BE2C (cell line): ENCODE results near the gene IPPK.
A peak's percentile ranks its signal among the peaks of the same experiment; 100 is the strongest.

Experiments
- DNase-seq: peaks from one replicate; pipeline ENCODE4 v3.0.0-alpha.2; 2020
- H3K27me3 ChIP-seq: fragments of 250-450 bp; sonication (Bioruptor Pico); 2 replicates; pipeline ENCODE4 v1.5.1; 2020; ENCODE audit warnings: mild to moderate bottlenecking
- H3K36me3 ChIP-seq: fragments of 250-450 bp; sonication (Bioruptor Pico); 2 replicates; pipeline ENCODE4 v1.5.1; 2020; ENCODE audit warnings: mild to moderate bottlenecking
- H3K4me1 ChIP-seq: fragments of 250-450 bp; sonication (Bioruptor Pico); 2 replicates; pipeline ENCODE4 v1.5.1; 2020
- H3K4me3 ChIP-seq: 2 replicates; pipeline ENCODE4 v1.5.1; 2011; ENCODE audit warnings: low read depth, low read length
- H3K9me3 ChIP-seq: fragments of 250-450 bp; sonication (Bioruptor Pico); 2 replicates; pipeline ENCODE4 v1.5.1; 2020
- CTCF ChIP-seq: IDR thresholded peaks from 2 replicates; pipeline ENCODE4 v1.5.1; 2012; ENCODE audit warnings: mild to moderate bottlenecking, low read depth, low read length

Gene IPPK

GRCh38 chr9:92679413-92680165 is 9.7 kb upstream of the IPPK start:
- Histone ChIP-seq H3K4me1 (no peaks in the 10 kb centered on the region), H3K27me3 (no peaks in the 10 kb centered on the region), H3K9me3 (no peaks in the 10 kb centered on the region), H3K36me3 (no peaks in the 10 kb centered on the region), H3K4me3 (no peak overlapping the region)
- DNase-seq, result no peak
- TF ChIP-seq CTCF, result no peak

- no peaks in the 10 kb centered on the region; the same call in 1 of the 2 replicates for H3K36me3 ChIP-seq
- no peaks in the 10 kb centered on the region for H3K4me1 ChIP-seq
- TF ChIP-seq CTCF, result no peak
- DNase-seq, result peak; percentile 69
- H3K9me3 ChIP-seq, result no peaks in the 10 kb centered on the region
- H3K27me3 ChIP-seq, result no peaks in the 10 kb centered on the region
- peak overlapping the region; percentile 94 for H3K4me3 ChIP-seq
These were observed 1.4 kb upstream of the IPPK start for GRCh38 chr9:92671323-92671722.

GRCh38 chr9:92669527-92669889 is 423 bp downstream of the IPPK start:
- no peaks in the 10 kb centered on the region for H3K4me1 ChIP-seq
- H3K9me3 ChIP-seq, result no peaks in the 10 kb centered on the region
- no peaks in the 10 kb centered on the region; the same call in 1 of the 2 replicates for H3K36me3 ChIP-seq
- TF ChIP-seq CTCF, result no peak
- no peaks in the 10 kb centered on the region for H3K27me3 ChIP-seq
- DNase-seq, result peak; percentile 40
- H3K4me3 ChIP-seq, result peak overlapping the region; percentile 94

GRCh38 chr9:92668746-92669526 is 995 bp downstream of the IPPK start:
- Histone ChIP-seq H3K9me3 (no peaks in the 10 kb centered on the region), H3K36me3 (no peaks in the 10 kb centered on the region; the same call in 1 of the 2 replicates), H3K4me1 (no peaks in the 10 kb centered on the region), H3K27me3 (no peaks in the 10 kb centered on the region), H3K4me3 (peak overlapping the region; percentile 94)
- no peak for DNase-seq
- TF ChIP-seq CTCF, result no peak

- no peaks in the 10 kb centered on the region for H3K4me1 ChIP-seq
- no peak for TF ChIP-seq CTCF
- H3K27me3 ChIP-seq, result no peaks in the 10 kb centered on the region
- H3K9me3 ChIP-seq, result no peaks in the 10 kb centered on the region
- no peaks in the 10 kb centered on the region; the same call in 1 of the 2 replicates for H3K36me3 ChIP-seq
- DNase-seq, result no peak
- no peak overlapping the region for H3K4me3 ChIP-seq
These were observed 2.9 kb downstream of the IPPK start for GRCh38 chr9:92666912-92667532.
